SK-N-SH (cell line): Measurements from ENCODE around the gene CELF4. TPM values are rescaled to one million over a fixed set of nuclear protein-coding genes. Genes with fewer than 3 reads are reported as not detected.

Experiments used
- CTCF ChIA-PET: fragments of 300-600, 350-600 bp; formaldehyde crosslinking; extraction: SDS; loops from one replicate; lab custom pipeline; 2021; lab: Yijun Ruan, JAX
- POLR2A ChIA-PET: fragments of 350-600 bp; sonication (Branson Sonifier 250); formaldehyde crosslinking; extraction: SDS; loops from one replicate; lab custom pipeline; 2020; ENCODE audit warnings: antibody characterized with exemption, inconsistent platforms; lab: Yijun Ruan, JAX
- DNase-seq: peaks from one replicate; pipeline ENCODE4 v3.0.0; 2012
- H2AFZ ChIP-seq: fragments of 200-600 bp; sonication (generic); 2 replicates; pipeline ENCODE4 v1.8.1; 2016; ENCODE audit warnings: antibody characterized with exemption, mild to moderate bottlenecking, low read depth
- H3F3A ChIP-seq: fragments of 200-600 bp; sonication (generic); replicated peaks from 2 replicates; pipeline ENCODE3; 2016; ENCODE audit warnings: antibody characterized with exemption, mild to moderate bottlenecking; ENCODE audit not compliant: insufficient read depth
- H3K27ac ChIP-seq, 2 experiments: fragments of 200-500 bp in 1 of 2; fragments of 200-600 bp in 1 of 2; sonication (Bioruptor generic) in 1 of 2; sonication (generic), shearing (Covaris generic) in 1 of 2; 2 replicates each; pipeline versions ENCODE4 v1.5.1 to v1.6.1; 2014 to 2016; ENCODE audit warnings: low read depth in 2 of 2, inconsistent platforms in 1 of 2, low read length in 1 of 2, mild to moderate bottlenecking in 1 of 2, mixed read lengths in 1 of 2
- H3K27me3 ChIP-seq: fragments of 200-600 bp; sonication (generic), shearing (Covaris generic); 2 replicates; pipeline ENCODE4 v1.6.1; 2016; ENCODE audit warnings: mixed run types; ENCODE audit not compliant: insufficient read depth
- H3K36me3 ChIP-seq, 2 experiments: fragments of 200-500 bp in 1 of 2; fragments of 200-600 bp in 1 of 2; sonication (Bioruptor generic) in 1 of 2; sonication (generic) in 1 of 2; replicated peaks in 1 of 2; 2 replicates each; pipeline versions ENCODE3 to v1.5.1; 2014 to 2016; ENCODE audit warnings: low read length in 1 of 2, mild to moderate bottlenecking in 1 of 2; ENCODE audit not compliant: insufficient read depth in 2 of 2, control insufficient read depth in 1 of 2
- H3K4me1 ChIP-seq, 2 experiments: fragments of 200-500 bp in 1 of 2; fragments of 200-600 bp in 1 of 2; sonication (Bioruptor generic) in 1 of 2; sonication (generic), shearing (Covaris generic) in 1 of 2; 2 replicates each; pipeline versions ENCODE4 v1.5.1 to v1.6.1; 2014 to 2016; ENCODE audit warnings: low read depth in 1 of 2, low read length in 1 of 2, mixed run types in 1 of 2; ENCODE audit not compliant: insufficient read depth in 2 of 2, control insufficient read depth in 1 of 2
- H3K4me2 ChIP-seq: fragments of 200-600 bp; sonication (generic), shearing (Covaris generic); 2 replicates; pipeline ENCODE4 v1.6.1; 2017; ENCODE audit warnings: mixed run types
- H3K4me3 ChIP-seq, 2 experiments: fragments of 200-500 bp in 1 of 2; fragments of 200-600 bp in 1 of 2; sonication (Bioruptor generic) in 1 of 2; sonication (generic), shearing (Covaris generic) in 1 of 2; 2 replicates each; pipeline versions ENCODE4 v1.5.1 to v1.8.1; 2014 to 2016; ENCODE audit warnings: low read depth in 2 of 2, inconsistent platforms in 1 of 2, low read length in 1 of 2, mild to moderate bottlenecking in 1 of 2, mixed read lengths in 1 of 2, moderate library complexity in 1 of 2
- H3K79me2 ChIP-seq: fragments of 200-600 bp; sonication (generic); 2 replicates; pipeline ENCODE4 v1.8.1; 2017; ENCODE audit warnings: mild to moderate bottlenecking; ENCODE audit not compliant: insufficient read depth
- H3K9ac ChIP-seq: fragments of 200-600 bp; sonication (generic); 2 replicates; pipeline ENCODE4 v1.6.1; 2017; ENCODE audit warnings: mixed run types
- H3K9me2 ChIP-seq: fragments of 200-600 bp; sonication (generic); 2 replicates; pipeline ENCODE4 v1.6.1; 2017; ENCODE audit warnings: mixed run types
- H3K9me3 ChIP-seq: fragments of 200-600 bp; sonication (generic); 2 replicates; pipeline ENCODE4 v1.6.1; 2017; ENCODE audit warnings: mixed run types, mild to moderate bottlenecking, moderate library complexity
- H4K20me1 ChIP-seq: fragments of 200-600 bp; sonication (generic); 2 replicates; pipeline ENCODE4 v1.6.1; 2017; ENCODE audit warnings: mild to moderate bottlenecking, mixed run types; ENCODE audit not compliant: insufficient read depth
- EZH2phosphoT487 ChIP-seq: fragments of 200-600 bp; sonication (generic); IDR thresholded peaks from 2 replicates; pipeline ENCODE4 v1.6.1; 2017; ENCODE audit warnings: low read depth, mixed run types, mild to moderate bottlenecking, antibody characterized with exemption, moderate library complexity, borderline replicate concordance
- FOXJ3 ChIP-seq: sonication (generic); formaldehyde crosslinking; IDR thresholded peaks from 2 replicates; pipeline ENCODE4 v1.5.1; 2020; ENCODE audit warnings: mild to moderate bottlenecking, missing genetic modification reagents
- FOXM1 ChIP-seq: IDR thresholded peaks from 2 replicates; pipeline ENCODE4 v1.4.0; 2012; ENCODE audit warnings: low read depth, mild to moderate bottlenecking
- GABPA ChIP-seq: IDR thresholded peaks from 2 replicates; pipeline ENCODE4 v1.4.0; 2012; ENCODE audit warnings: low read depth, mild to moderate bottlenecking
- GATA2 ChIP-seq: sonication (generic); formaldehyde crosslinking; IDR thresholded peaks from 2 replicates; pipeline ENCODE4 v1.5.0; 2020; ENCODE audit warnings: mild to moderate bottlenecking, missing genetic modification reagents
- JUND ChIP-seq: IDR thresholded peaks from 2 replicates; pipeline ENCODE4 v1.4.0; 2012
- MEF2A ChIP-seq: IDR thresholded peaks from 2 replicates; pipeline ENCODE4 v1.4.0; 2012; ENCODE audit warnings: low read depth, borderline replicate concordance
- MXI1 ChIP-seq: IDR thresholded peaks from 2 replicates; pipeline ENCODE4 v1.6.1; 2012; ENCODE audit warnings: mild to moderate bottlenecking, low read depth, low read length, improper control_type of control experiment
- NFIC ChIP-seq: IDR thresholded peaks from 2 replicates; pipeline ENCODE4 v1.4.0; 2012; ENCODE audit warnings: borderline replicate concordance
- RAD21 ChIP-seq: IDR thresholded peaks from 2 replicates; pipeline ENCODE4 v1.6.1; 2012; ENCODE audit warnings: mild to moderate bottlenecking, low read length
- RCOR1 ChIP-seq: fragments of 150-350 bp; IDR thresholded peaks from 2 replicates; pipeline ENCODE4 v1.6.1; 2017; ENCODE audit warnings: antibody characterized with exemption, low read length
- RFX5 ChIP-seq: IDR thresholded peaks from 2 replicates; pipeline ENCODE4 v1.6.1; 2012; ENCODE audit warnings: mild to moderate bottlenecking, improper control_type of control experiment, low read length
- RXRA ChIP-seq: IDR thresholded peaks from 2 replicates; pipeline ENCODE4 v1.4.0; 2012; ENCODE audit warnings: low read depth, mild to moderate bottlenecking, borderline replicate concordance
- SMC3 ChIP-seq: IDR thresholded peaks from 2 replicates; pipeline ENCODE4 v1.6.1; 2012; ENCODE audit warnings: low read depth, low read length, improper control_type of control experiment
- TAF1 ChIP-seq: IDR thresholded peaks from 2 replicates; pipeline ENCODE4 v1.6.1; 2012; ENCODE audit warnings: low read depth, mild to moderate bottlenecking, low read length, moderate library complexity, borderline replicate concordance
- TEAD4 ChIP-seq: IDR thresholded peaks from 2 replicates; pipeline ENCODE4 v1.4.0; 2012; ENCODE audit warnings: mild to moderate bottlenecking, borderline replicate concordance; ENCODE audit not compliant: insufficient read depth
- YY1 ChIP-seq: IDR thresholded peaks from 2 replicates; pipeline ENCODE4 v1.4.0; 2012; ENCODE audit warnings: low read depth, mild to moderate bottlenecking
- WGBS: methylation state at CpG from one replicate; pipeline ENCODE4 v1.1.6; 2017; ENCODE audit warnings: low lambda C conversion rate; 5-methylcytosine and 5-hydroxymethylcytosine counted together
- polyA plus RNA-seq, 3 experiments: library from polyadenylated mRNA; depleted of rRNA; stranded (reverse); fragments of >200 nt; gene quantifications; 2 replicates each; pipeline ENCODE4 v1.2.3, GENCODE V29; 2012
- TF ChIP-seq, protein P1 (sequence below): IDR thresholded peaks from 2 replicates; pipeline ENCODE4 v1.4.0; 2012; ENCODE audit warnings: low read depth, borderline replicate concordance
- TF ChIP-seq, protein P2 (sequence below): IDR thresholded peaks from 2 replicates; pipeline ENCODE4 v1.4.0; 2012; ENCODE audit warnings: low read depth
- TF ChIP-seq, protein P3 (sequence below): fragments of 150-350 bp; IDR thresholded peaks from 2 replicates; pipeline ENCODE4 v1.6.1; 2017; ENCODE audit warnings: antibody characterized with exemption, low read length, low read depth, borderline replicate concordance

The CELF4 gene
- polyA plus RNA-seq, 1 of the 3 experiments (the other 2 are of a cell fraction), result 0.26 TPM

DNA sequence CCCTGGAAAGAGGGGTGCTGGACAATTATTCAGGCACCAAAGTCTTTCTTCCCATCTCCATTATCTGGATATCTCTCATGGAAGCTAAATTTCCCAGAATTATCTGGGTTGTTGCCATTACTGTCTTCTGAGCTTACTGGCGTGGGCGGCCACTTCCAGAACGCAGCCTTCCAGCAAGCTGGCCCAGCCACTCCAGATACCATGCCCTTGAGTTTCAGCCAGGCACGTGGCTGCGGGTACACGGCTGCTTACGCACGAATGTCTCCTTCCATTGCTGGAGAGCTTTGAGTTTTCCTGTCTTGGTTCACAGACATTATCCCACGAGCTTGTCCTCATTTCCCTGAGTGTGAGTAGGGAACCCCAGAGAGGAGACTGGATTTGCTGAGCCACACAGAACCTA lies 32.7 kb downstream of the CELF4 start:
- peak overlapping the region in 1 of 2 experiments; percentile 22; a peak in 1 of 4 replicates for H3K27ac ChIP-seq
- no peaks in the 10 kb centered on the region for H3K79me2 ChIP-seq
- ChIA-PET POLR2A (interaction anchor here (0.8 to 1.1 kb wide), 3 partner anchors 11 to 139 kb away, joined by 3 read pairs; no protein-coding TSS in a partner anchor), CTCF (interaction anchor here (0.8 to 17.4 kb wide), 20 partner anchors 10 to 197 kb away, joined by 3 to 298 read pairs (median 4); no protein-coding TSS in a partner anchor)
- no peak overlapping the region for H2AFZ ChIP-seq
- H3K9ac ChIP-seq, result no peak overlapping the region
- H3K36me3 ChIP-seq, result no peaks in the 10 kb centered on the region
- H3K9me2 ChIP-seq, result no peaks in the 10 kb centered on the region
- TF ChIP-seq, protein P1, sequence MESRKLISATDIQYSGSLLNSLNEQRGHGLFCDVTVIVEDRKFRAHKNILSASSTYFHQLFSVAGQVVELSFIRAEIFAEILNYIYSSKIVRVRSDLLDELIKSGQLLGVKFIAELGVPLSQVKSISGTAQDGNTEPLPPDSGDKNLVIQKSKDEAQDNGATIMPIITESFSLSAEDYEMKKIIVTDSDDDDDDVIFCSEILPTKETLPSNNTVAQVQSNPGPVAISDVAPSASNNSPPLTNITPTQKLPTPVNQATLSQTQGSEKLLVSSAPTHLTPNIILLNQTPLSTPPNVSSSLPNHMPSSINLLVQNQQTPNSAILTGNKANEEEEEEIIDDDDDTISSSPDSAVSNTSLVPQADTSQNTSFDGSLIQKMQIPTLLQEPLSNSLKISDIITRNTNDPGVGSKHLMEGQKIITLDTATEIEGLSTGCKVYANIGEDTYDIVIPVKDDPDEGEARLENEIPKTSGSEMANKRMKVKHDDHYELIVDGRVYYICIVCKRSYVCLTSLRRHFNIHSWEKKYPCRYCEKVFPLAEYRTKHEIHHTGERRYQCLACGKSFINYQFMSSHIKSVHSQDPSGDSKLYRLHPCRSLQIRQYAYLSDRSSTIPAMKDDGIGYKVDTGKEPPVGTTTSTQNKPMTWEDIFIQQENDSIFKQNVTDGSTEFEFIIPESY, result no peak
- TF ChIP-seq GABPA (no peak), GATA2 (CRISPR knock-in tag) (no peak), MEF2A (no peak), YY1 (no peak), RAD21 (no peak), EZH2phosphoT487 (no peak), TAF1 (no peak), NFIC (no peak), RXRA (no peak), FOXJ3 (CRISPR knock-in tag) (no peak), SMC3 (no peak), RCOR1 (no peak), TEAD4 (no peak)
- TF ChIP-seq, protein P2, sequence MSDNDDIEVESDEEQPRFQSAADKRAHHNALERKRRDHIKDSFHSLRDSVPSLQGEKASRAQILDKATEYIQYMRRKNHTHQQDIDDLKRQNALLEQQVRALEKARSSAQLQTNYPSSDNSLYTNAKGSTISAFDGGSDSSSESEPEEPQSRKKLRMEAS, result no peak
- no peaks in the 10 kb centered on the region for H4K20me1 ChIP-seq
- no peaks in the 10 kb centered on the region for H3K9me3 ChIP-seq
- H3K27me3 ChIP-seq, result no peaks in the 10 kb centered on the region
- 38% methylated on average over 2 of the region's 9 CpGs for WGBS
- DNase-seq, result no peak
- no peak overlapping the region for H3K4me3 ChIP-seq
- peaks cover 0 to 49% of the 10 kb centered on the region in 2 experiments; a peak in 2 of 4 replicates for H3K4me1 ChIP-seq
- H3K4me2 ChIP-seq, result no peak overlapping the region
- no peaks in the 10 kb centered on the region for H3F3A ChIP-seq

DNA sequence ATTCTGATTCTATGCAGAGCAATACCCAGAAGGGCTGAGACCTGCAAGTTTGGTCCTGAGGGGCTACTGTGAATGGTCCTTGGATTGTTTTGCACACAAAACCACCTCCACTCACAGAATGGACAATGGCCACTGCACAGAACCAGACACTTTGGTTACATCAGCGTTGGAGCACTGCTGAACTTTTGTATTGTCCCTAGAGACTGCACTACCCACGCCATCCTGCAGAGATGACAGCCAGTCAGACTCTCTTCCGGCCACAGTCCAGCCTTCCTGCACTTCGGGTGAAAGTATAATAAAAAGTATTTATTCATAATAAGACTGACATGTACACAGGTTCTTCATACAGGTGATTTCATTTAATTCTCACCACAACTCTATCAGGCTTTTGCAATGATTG lies 35.7 kb downstream of the CELF4 start:
- H3F3A ChIP-seq, result no peaks in the 10 kb centered on the region
- H4K20me1 ChIP-seq, result no peaks in the 10 kb centered on the region
- ChIA-PET POLR2A (no interaction called here), CTCF (interaction anchor here (0.9 to 17.4 kb wide), 6 partner anchors 8 to 206 kb away, joined by 3 to 298 read pairs (median 5); no protein-coding TSS in a partner anchor)
- no peaks in the 10 kb centered on the region for H3K27me3 ChIP-seq
- no peak overlapping the region for H2AFZ ChIP-seq
- WGBS, result 34% methylated on average over 4 of the region's 4 CpGs
- peaks cover 0 to 27% of the 10 kb centered on the region in 2 experiments; a peak in 1 of 4 replicates for H3K4me1 ChIP-seq
- no peaks in the 10 kb centered on the region for H3K36me3 ChIP-seq
- no peak for DNase-seq
- no peak overlapping the region for H3K4me3 ChIP-seq
- no peaks in the 10 kb centered on the region for H3K9me3 ChIP-seq
- H3K9ac ChIP-seq, result no peak overlapping the region
- H3K79me2 ChIP-seq, result no peaks in the 10 kb centered on the region
- no peaks in the 10 kb centered on the region for H3K9me2 ChIP-seq
- no peak for TF ChIP-seq RXRA
- TF ChIP-seq JUND, result no peak
- TF ChIP-seq FOXM1, result no peak
- TF ChIP-seq MXI1, result no peak
- no peak for TF ChIP-seq GABPA
- TF ChIP-seq RFX5, result no peak
- TF ChIP-seq, protein P3, sequence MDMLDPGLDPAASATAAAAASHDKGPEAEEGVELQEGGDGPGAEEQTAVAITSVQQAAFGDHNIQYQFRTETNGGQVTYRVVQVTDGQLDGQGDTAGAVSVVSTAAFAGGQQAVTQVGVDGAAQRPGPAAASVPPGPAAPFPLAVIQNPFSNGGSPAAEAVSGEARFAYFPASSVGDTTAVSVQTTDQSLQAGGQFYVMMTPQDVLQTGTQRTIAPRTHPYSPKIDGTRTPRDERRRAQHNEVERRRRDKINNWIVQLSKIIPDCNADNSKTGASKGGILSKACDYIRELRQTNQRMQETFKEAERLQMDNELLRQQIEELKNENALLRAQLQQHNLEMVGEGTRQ, result no peak
- H3K27ac ChIP-seq, result no peak overlapping the region
- no peak overlapping the region for H3K4me2 ChIP-seq
